ENCODE data around the gene TCFL5. TPM values are rescaled to one million over a fixed set of nuclear protein-coding genes. Genes with fewer than 3 reads are reported as not detected.
"Not testable (repeated sequence)": the region's sequence is repeated elsewhere in the genome, so short reads cannot be mapped to it uniquely, and the experiment has no call there.

TCFL5 gene
- total and polyA plus RNA-seq, 3 experiments from 2014 or later = 1.4 to 6.2 (median 4.6) TPM

DNA sequence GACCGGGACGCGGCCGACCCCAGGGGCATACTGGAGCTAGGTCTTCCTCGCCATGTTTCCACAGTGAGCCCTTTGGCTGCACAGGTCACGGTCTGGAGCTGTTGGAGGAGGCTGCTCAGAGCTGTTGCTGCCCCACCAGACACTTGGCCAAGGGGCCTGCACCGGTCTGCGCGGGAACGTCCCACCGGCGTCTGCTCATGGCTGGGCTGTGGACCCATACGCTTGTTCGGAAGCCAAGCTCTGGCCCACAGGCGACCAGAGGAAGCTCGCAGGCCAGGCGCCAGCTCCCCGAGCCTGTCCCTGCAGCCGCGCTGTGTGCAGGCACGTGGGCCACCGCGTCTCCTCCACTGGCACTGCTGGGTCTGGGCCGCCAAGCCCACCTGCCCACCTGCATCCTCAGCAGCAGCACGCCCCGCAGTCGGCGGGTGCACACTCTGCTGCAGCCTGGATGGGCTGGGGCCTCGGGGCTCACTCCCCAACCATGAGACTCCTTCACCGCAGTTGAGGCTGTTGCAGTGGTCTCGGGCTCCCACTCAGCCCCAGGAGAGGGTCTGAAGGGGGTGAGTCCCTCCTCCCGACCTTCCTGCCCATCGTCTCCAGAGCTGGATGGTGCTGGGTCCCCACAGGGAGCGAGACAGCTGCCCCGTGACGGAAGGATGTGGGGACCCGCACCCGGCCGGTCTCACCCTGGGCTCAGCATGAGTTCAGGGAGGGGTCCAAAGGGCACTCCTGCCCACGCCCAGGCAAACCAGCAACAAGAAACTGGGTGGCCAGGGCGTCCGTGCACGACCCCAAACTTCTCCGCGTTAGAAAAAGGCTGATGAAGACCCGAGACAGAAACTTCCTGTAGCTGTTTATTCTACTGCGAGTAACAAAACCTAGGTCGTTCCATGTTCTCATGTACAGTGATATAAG is 15.5 kb upstream of the TCFL5 start:
- Histone ChIP-seq H3K4me3 (ENCODE audit: low read length) (no peak overlapping the region), H3K4me1 (ENCODE audit: insufficient read depth, low read length) (peaks cover 5% of the 10 kb centered on the region), H3K9me3 (ENCODE audit: low read length) (no peaks in the 10 kb centered on the region), H3K27ac (ENCODE audit: low read depth, low read length) (no peak overlapping the region), H3K27me3 (ENCODE audit: insufficient read depth, low read length, poor library complexity, severe bottlenecking) (no peaks in the 10 kb centered on the region), H3K36me3 (ENCODE audit: insufficient read depth, low read length) (no peaks in the 10 kb centered on the region)
- H3K4me3 Mint-ChIP-seq = peak overlapping the region in 1 of 7 donors; percentile 32
- H3K27ac Mint-ChIP-seq = peak overlapping the region in 1 of 8 donors; percentile 19
- POLR2A ChIA-PET = no interaction called here
- no peaks in the 10 kb centered on the region for H3K9me3 Mint-ChIP-seq
- CTCF ChIA-PET = interaction anchor here (0.8 kb wide), 1 partner anchor 14 kb away, joined by 4 read pairs; no protein-coding TSS in a partner anchor
- DNase-seq = no peak
- peaks cover 17 to 22% (median 18%) of the 10 kb centered on the region in 3 donors for H3K4me1 Mint-ChIP-seq
- H3K36me3 Mint-ChIP-seq = peaks cover 0 to 19% (median 3%) of the 10 kb centered on the region in 3 donors
- peaks cover 2 to 3% of the 10 kb centered on the region in 2 donors for H3K27me3 Mint-ChIP-seq

GRCh38 chr20:62876501-62876901 is 14.9 kb upstream of the TCFL5 start:
- Mint-ChIP-seq H3K9me3 (no peaks in the 10 kb centered on the region), H3K4me1 (peaks cover 15 to 22% (median 17%) of the 10 kb centered on the region in 3 donors), H3K4me3 (no peak overlapping the region), H3K27me3 (peaks cover 2 to 4% of the 10 kb centered on the region in 2 donors), H3K27ac (peak overlapping the region in 1 of 8 donors; percentile 42), H3K36me3 (peaks cover 0 to 13% (median 2%) of the 10 kb centered on the region in 3 donors)
- Histone ChIP-seq H3K36me3 (ENCODE audit: insufficient read depth, low read length) (no peaks in the 10 kb centered on the region), H3K27me3 (ENCODE audit: insufficient read depth, low read length, poor library complexity, severe bottlenecking) (no peaks in the 10 kb centered on the region), H3K27ac (ENCODE audit: low read depth, low read length) (no peak overlapping the region), H3K9me3 (ENCODE audit: low read length) (no peaks in the 10 kb centered on the region), H3K4me1 (ENCODE audit: insufficient read depth, low read length) (peaks cover 5% of the 10 kb centered on the region), H3K4me3 (ENCODE audit: low read length) (no peak overlapping the region)
- ChIA-PET CTCF (interaction anchor here (0.8 kb wide), 1 partner anchor 14 kb away, joined by 4 read pairs; no protein-coding TSS in a partner anchor), POLR2A (no interaction called here)
- DNase-seq = no peak

DNA sequence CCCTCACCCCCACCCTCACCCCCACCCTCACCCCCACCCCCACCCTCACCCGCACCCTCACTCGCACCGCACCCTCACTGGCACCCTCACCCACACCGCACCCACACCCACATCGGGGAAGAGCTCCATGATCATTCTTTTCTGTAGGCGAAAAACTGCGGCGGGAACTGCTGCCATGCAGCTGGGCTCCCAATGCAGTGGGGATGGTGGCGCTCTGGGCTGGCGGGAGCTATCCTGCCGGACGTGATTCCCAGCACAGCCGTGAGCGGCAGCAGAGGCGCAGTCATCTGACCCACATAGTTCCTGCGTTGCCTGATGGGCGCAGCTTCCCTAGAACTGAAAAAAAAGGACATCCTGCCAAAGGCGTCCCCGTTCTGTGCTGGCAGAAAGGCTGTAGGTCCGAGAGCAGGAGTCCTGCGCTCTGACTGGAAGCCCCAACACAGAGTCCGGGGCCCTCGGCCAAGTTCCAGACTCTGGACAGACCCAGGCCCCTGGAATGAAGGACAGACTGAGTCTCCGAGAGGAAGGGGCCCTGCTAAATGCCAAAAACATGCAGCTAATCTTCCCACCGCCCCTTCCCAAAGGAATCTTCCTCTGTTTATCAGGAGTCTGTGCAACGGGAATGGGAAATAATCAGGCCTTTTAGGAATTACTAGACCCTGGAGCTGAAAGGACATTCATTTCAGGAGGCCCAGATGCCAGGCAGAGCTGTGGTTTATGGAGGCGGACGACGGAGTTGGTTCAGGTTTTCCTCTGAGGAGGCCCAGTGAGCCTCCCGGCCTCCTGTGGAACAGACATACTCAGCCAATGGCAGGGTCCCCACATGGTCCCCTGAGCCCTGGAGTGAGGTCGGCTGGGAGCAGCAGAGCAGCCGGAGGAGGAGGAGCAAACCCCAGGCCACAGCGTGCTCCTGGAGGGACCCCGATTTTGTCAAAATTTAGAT is 14.1 kb upstream of the TCFL5 start:
- Mint-ChIP-seq H3K9me3 (no peaks in the 10 kb centered on the region), H3K27me3 (peaks cover 0 to 4% of the 10 kb centered on the region in 2 donors), H3K36me3 (peaks cover 0 to 9% (median 0%) of the 10 kb centered on the region in 3 donors), H3K4me3 (no peak overlapping the region), H3K4me1 (peaks cover 13 to 22% (median 17%) of the 10 kb centered on the region in 3 donors), H3K27ac (peak overlapping the region in 3 of 8 donors; percentile 29 to 52 (median 42))
- Histone ChIP-seq H3K4me3 (ENCODE audit: low read length) (no peak overlapping the region), H3K27me3 (ENCODE audit: insufficient read depth, low read length, poor library complexity, severe bottlenecking) (no peaks in the 10 kb centered on the region), H3K36me3 (ENCODE audit: insufficient read depth, low read length) (no peaks in the 10 kb centered on the region), H3K27ac (ENCODE audit: low read depth, low read length) (peak overlapping the region; percentile 58), H3K9me3 (ENCODE audit: low read length) (no peaks in the 10 kb centered on the region), H3K4me1 (ENCODE audit: insufficient read depth, low read length) (peaks cover 5% of the 10 kb centered on the region)
- POLR2A ChIA-PET = interaction anchor here (0.6 kb wide), 1 partner anchor 9 kb away, joined by 3 read pairs; no protein-coding TSS in a partner anchor
- peak in 1 of 5 donors; percentile 31 for DNase-seq
- CTCF ChIA-PET = interaction anchor here (1.1 to 2.5 kb wide), 2 partner anchors 13 to 37 kb away, joined by 3 to 9 read pairs; partner anchors contain the start of gene TCFL5

GRCh38 chr20:62874964-62875344 is 13.3 kb upstream of the TCFL5 start:
- Mint-ChIP-seq H3K27ac (peak overlapping the region in 1 of 8 donors; percentile 81), H3K27me3 (peaks cover 0 to 4% of the 10 kb centered on the region in 2 donors), H3K4me3 (peak overlapping the region in 1 of 7 donors; percentile 47), H3K9me3 (no peaks in the 10 kb centered on the region), H3K4me1 (peaks cover 13 to 22% (median 17%) of the 10 kb centered on the region in 3 donors), H3K36me3 (peaks cover 0 to 6% (median 0%) of the 10 kb centered on the region in 3 donors)
- Histone ChIP-seq H3K27ac (ENCODE audit: low read depth, low read length) (peak overlapping the region; percentile 64), H3K4me1 (ENCODE audit: insufficient read depth, low read length) (peaks cover 5% of the 10 kb centered on the region), H3K36me3 (ENCODE audit: insufficient read depth, low read length) (no peaks in the 10 kb centered on the region), H3K27me3 (ENCODE audit: insufficient read depth, low read length, poor library complexity, severe bottlenecking) (no peaks in the 10 kb centered on the region), H3K9me3 (ENCODE audit: low read length) (no peaks in the 10 kb centered on the region), H3K4me3 (ENCODE audit: low read length) (no peak overlapping the region)
- ChIA-PET POLR2A (no interaction called here), CTCF (interaction anchor here (0.7 to 2.5 kb wide), 4 partner anchors 12 to 134 kb away, joined by 3 to 9 read pairs (median 3); partner anchors contain the start of gene TCFL5)
- DNase-seq = no peak

DNA sequence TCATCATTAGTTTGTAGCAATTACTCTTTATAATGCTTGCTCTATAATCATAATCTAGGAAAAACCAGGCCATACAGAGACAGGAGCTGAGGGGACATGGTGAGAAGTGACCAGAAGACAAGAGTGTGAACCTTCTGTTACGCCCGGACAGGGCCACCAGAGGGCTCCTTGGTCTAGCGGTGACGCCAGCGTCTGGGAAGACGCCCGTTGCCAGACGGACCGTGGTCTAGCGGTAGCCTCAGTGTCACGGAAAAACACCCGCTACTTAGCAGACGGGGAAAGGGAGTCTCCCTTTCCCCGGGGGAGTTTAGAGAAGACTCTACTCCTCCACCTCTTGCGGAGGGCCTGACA is 12.0 kb upstream of the TCFL5 start:
- H3K9me3 ChIP-seq (ENCODE audit: low read length); H3K27me3 ChIP-seq (ENCODE audit: insufficient read depth, low read length, poor library complexity, severe bottlenecking); H3K36me3 Mint-ChIP-seq; H3K4me3 ChIP-seq (ENCODE audit: low read length); H3K36me3 ChIP-seq (ENCODE audit: insufficient read depth, low read length); H3K27ac ChIP-seq (ENCODE audit: low read depth, low read length); H3K4me1 ChIP-seq (ENCODE audit: insufficient read depth, low read length); H3K9me3 Mint-ChIP-seq; H3K27me3 Mint-ChIP-seq; POLR2A ChIA-PET: not testable (repeated sequence)
- H3K4me3 Mint-ChIP-seq = peak overlapping the region in 2 of 7 donors; percentile 54 to 56
- H3K4me1 Mint-ChIP-seq = peaks cover 13 to 22% (median 17%) of the 10 kb centered on the region in 3 donors
- H3K27ac Mint-ChIP-seq = peak overlapping the region in 3 of 8 donors; percentile 7 to 91 (median 68)
- CTCF ChIA-PET = interaction anchor here (1.1 to 2.5 kb wide), 3 partner anchors 11 to 135 kb away, joined by 4 to 9 read pairs (median 5); partner anchors contain the start of gene TCFL5
- peak in 1 of 5 donors; percentile 23 for DNase-seq

DNA sequence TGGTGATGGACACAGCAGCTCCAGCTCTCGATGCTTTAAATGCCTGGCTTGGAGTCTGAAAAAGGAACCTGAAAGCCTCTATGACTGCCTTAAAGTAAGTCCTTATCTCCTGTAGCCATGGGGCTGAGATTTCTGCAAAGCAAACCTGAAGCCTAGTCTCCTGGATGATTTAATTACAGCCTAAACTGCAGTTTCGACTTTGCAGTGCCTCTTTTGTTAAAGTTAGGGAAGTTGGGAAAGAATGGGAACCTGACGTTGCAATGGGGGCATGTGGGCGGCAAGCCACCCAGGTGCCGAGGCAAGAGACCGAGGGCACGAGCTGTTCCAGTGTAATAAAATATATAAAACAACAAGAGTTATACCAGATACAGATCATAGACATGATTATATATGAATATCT is 11.7 kb upstream of the TCFL5 start:
- H3K4me3 ChIP-seq (ENCODE audit: low read length) = no peak overlapping the region
- no peak for DNase-seq
- ChIA-PET CTCF (interaction anchor here (1.1 to 1.9 kb wide), 2 partner anchors 81 to 136 kb away, joined by 4 to 5 read pairs; no protein-coding TSS in a partner anchor), POLR2A (no interaction called here)
- peaks cover 5% of the 10 kb centered on the region for H3K4me1 ChIP-seq (ENCODE audit: insufficient read depth, low read length)
- H3K27ac ChIP-seq (ENCODE audit: low read depth, low read length) = no peak overlapping the region
- Mint-ChIP-seq H3K27me3 (peaks cover 0 to 4% of the 10 kb centered on the region in 2 donors), H3K4me3 (peak overlapping the region in 1 of 7 donors; percentile 56), H3K4me1 (peaks cover 13 to 22% (median 17%) of the 10 kb centered on the region in 3 donors), H3K36me3 (peaks cover 0 to 2% (median 0%) of the 10 kb centered on the region in 3 donors), H3K27ac (peak overlapping the region in 3 of 8 donors; percentile 35 to 91 (median 68)), H3K9me3 (no peaks in the 10 kb centered on the region)
- no peaks in the 10 kb centered on the region for H3K9me3 ChIP-seq (ENCODE audit: low read length)
- no peaks in the 10 kb centered on the region for H3K27me3 ChIP-seq (ENCODE audit: insufficient read depth, low read length, poor library complexity, severe bottlenecking)
- no peaks in the 10 kb centered on the region for H3K36me3 ChIP-seq (ENCODE audit: insufficient read depth, low read length)

DNA sequence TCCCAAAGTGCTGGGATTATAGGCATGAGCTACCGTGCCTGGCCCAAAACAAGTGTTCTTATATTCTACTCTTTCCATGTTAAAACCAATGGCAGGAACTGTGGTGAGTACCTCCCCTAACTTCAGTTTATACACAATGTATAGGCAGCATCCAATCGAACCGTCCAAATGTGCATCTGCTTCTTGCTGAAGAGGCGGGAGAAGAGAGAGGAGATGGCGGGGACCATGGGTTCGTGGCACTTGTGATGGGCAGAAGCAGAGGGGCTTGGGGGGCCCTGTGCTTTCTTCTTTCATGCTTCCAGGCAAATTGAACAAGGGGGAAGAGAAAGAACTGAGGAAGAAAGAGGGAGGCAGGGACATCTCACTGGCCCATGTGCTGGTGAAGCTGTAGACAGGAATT is 11.2 kb upstream of the TCFL5 start:
- H3K4me3 ChIP-seq (ENCODE audit: low read length) = no peak overlapping the region
- Mint-ChIP-seq H3K27ac (peak overlapping the region in 1 of 8 donors; percentile 57), H3K36me3 (no peaks in the 10 kb centered on the region), H3K27me3 (peaks cover 0 to 4% of the 10 kb centered on the region in 2 donors), H3K4me3 (no peak overlapping the region), H3K4me1 (peaks cover 13 to 22% (median 17%) of the 10 kb centered on the region in 3 donors), H3K9me3 (no peaks in the 10 kb centered on the region)
- no peaks in the 10 kb centered on the region for H3K9me3 ChIP-seq (ENCODE audit: low read length)
- H3K4me1 ChIP-seq (ENCODE audit: insufficient read depth, low read length) = peaks cover 5% of the 10 kb centered on the region
- H3K36me3 ChIP-seq (ENCODE audit: insufficient read depth, low read length) = no peaks in the 10 kb centered on the region
- ChIA-PET POLR2A (no interaction called here), CTCF (interaction anchor here (1.1 to 1.9 kb wide), 2 partner anchors 81 to 136 kb away, joined by 4 to 5 read pairs; no protein-coding TSS in a partner anchor)
- no peak overlapping the region for H3K27ac ChIP-seq (ENCODE audit: low read depth, low read length)
- DNase-seq = no peak
- H3K27me3 ChIP-seq (ENCODE audit: insufficient read depth, low read length, poor library complexity, severe bottlenecking) = no peaks in the 10 kb centered on the region

Data from CD8-positive, alpha-beta memory T cell (primary cell).